Vagina (tissue), 2 donors: ENCODE data around the gene DDX54.

Source experiments
- CTCF ChIP-seq, 3 experiments: fragments of 450-650 bp in 2 of 3; fragments of 200-600 bp in 1 of 3; sonication (generic) in 1 of 3; IDR thresholded peaks; one replicate each; pipeline ENCODE4 v1.5.1; 2017 to 2019; ENCODE audit warnings: antibody characterized with exemption in 3 of 3, mild to moderate bottlenecking in 2 of 3, moderate library complexity in 2 of 3
- POLR2AphosphoS5 ChIP-seq, 2 donors: sonication (generic); formaldehyde crosslinking; IDR thresholded peaks; one replicate each; pipeline ENCODE4 v1.9.0; 2017; ENCODE audit warnings: antibody characterized with exemption in 2 of 2, mild to moderate bottlenecking in 2 of 2, low read depth in 1 of 2; ENCODE audit not compliant: insufficient read depth in 1 of 2

GRCh38 chr12:113203852-113204760 lies 18.8 kb upstream of the DDX54 start:
- TF ChIP-seq CTCF (IDR thresholded peaks at IDR 0.05) (no peak), POLR2AphosphoS5 (IDR thresholded peaks at IDR 0.05; ENCODE audit: insufficient read depth in 1 of 2, low read depth in 1 of 2) (no peak)
